Chondrocyte (in vitro differentiated cells): Measurements from ENCODE around the gene EFL1. TPM values are rescaled to one million over a fixed set of nuclear protein-coding genes. Genes with fewer than 3 reads are reported as not detected.
"Not testable (repeated sequence)": the region's sequence is repeated elsewhere in the genome, so short reads cannot be mapped to it uniquely, and the experiment has no call there.

ENCODE experiments used
- DNase-seq: peaks from one replicate; pipeline ENCODE4 v3.0.0; 2021; ENCODE audit warnings: mixed read lengths, low spot score
- H3K27ac Mint-ChIP-seq: one replicate; pipeline ENCODE4 v1.8.0; 2021; ENCODE audit warnings: mild to moderate bottlenecking, moderate library complexity, mixed read lengths; ENCODE audit not compliant: unreplicated experiment
- H3K27me3 Mint-ChIP-seq: 2 replicates; pipeline ENCODE4 v1.8.0; 2021; ENCODE audit warnings: low read depth, mixed read lengths
- H3K36me3 Mint-ChIP-seq: 2 replicates; pipeline ENCODE4 v1.8.0; 2021; ENCODE audit warnings: low read depth, mixed read lengths
- H3K4me1 Mint-ChIP-seq: 2 replicates; pipeline ENCODE4 v1.8.0; 2021; ENCODE audit warnings: low read depth, mild to moderate bottlenecking, mixed read lengths
- H3K4me3 Mint-ChIP-seq: one replicate; pipeline ENCODE4 v1.8.0; 2021; ENCODE audit warnings: mild to moderate bottlenecking, moderate library complexity, mixed read lengths; ENCODE audit not compliant: unreplicated experiment
- H3K9me3 Mint-ChIP-seq: 2 replicates; pipeline ENCODE4 v1.8.0; 2021; ENCODE audit warnings: low read depth, mixed read lengths
- CTCF ChIP-seq: fragments of 200-600 bp; sonication (generic); IDR thresholded peaks from 2 replicates; pipeline ENCODE4 v1.5.0; 2021; ENCODE audit warnings: antibody characterized with exemption, mild to moderate bottlenecking, moderate library complexity
- long read RNA-seq: library from polyadenylated mRNA; stranded (forward); transcript quantifications from one replicate; pipeline ENCODE4 v2.0.0, GENCODE V29; 2021
- total RNA-seq: library from RNA; stranded (reverse); gene quantifications from 3 replicates; pipeline ENCODE4 v1.2.1, GENCODE V29; 2021

Gene EFL1
- total RNA-seq: 15.7 to 19.4 TPM (median 16.6 TPM) in 3 replicates
- long read RNA-seq, transcript EFL1-201 (20 exons, 3,675 nt): major isoform, 34 of 43 reads
- long read RNA-seq, partial matches to known transcripts: 3 of 43 reads
- long read RNA-seq, other reads (novel, unspliced or antisense): 6 of 43 reads

GRCh38 chr15:82262422-82263026, at the start of gene EFL1, which contains the start of gene SAXO2:
EFL1 (minus strand) TSS chr15:82262734; CDS start chr15:82261778, 956 bp downstream.
SAXO2 (plus strand) TSS chr15:82262818; CDS start chr15:82262880, 62 bp downstream.
- H3K9me3 Mint-ChIP-seq: no peaks in the 10 kb centered on the region
- no peaks in the 10 kb centered on the region for H3K27me3 Mint-ChIP-seq
- peak within 1 kb of the TSS; percentile 85 for H3K4me3 Mint-ChIP-seq
- TF ChIP-seq CTCF: no peak
- peaks cover 27% of the 10 kb centered on the region for H3K4me1 Mint-ChIP-seq
- peaks cover 5% of the 10 kb centered on the region for H3K36me3 Mint-ChIP-seq
- DNase-seq: peak; percentile 97
- peak within 1 kb of the TSS; percentile 94 for H3K27ac Mint-ChIP-seq

GRCh38 chr15:82311321-82311720, 48.8 kb upstream of the EFL1 start:
- H3K27me3 Mint-ChIP-seq, H3K4me3 Mint-ChIP-seq, H3K27ac Mint-ChIP-seq, H3K9me3 Mint-ChIP-seq, H3K36me3 Mint-ChIP-seq, H3K4me1 Mint-ChIP-seq: not testable (repeated sequence)
- DNase-seq: peak; percentile 3

GRCh38 chr15:82309802-82310201, 47.3 kb upstream of the EFL1 start:
- TF ChIP-seq CTCF: no peak
- H3K9me3 Mint-ChIP-seq: peaks cover 4% of the 10 kb centered on the region
- no peaks in the 10 kb centered on the region for H3K4me1 Mint-ChIP-seq
- H3K4me3 Mint-ChIP-seq: no peak overlapping the region
- peaks cover 4% of the 10 kb centered on the region for H3K36me3 Mint-ChIP-seq
- H3K27me3 Mint-ChIP-seq: no peaks in the 10 kb centered on the region
- H3K27ac Mint-ChIP-seq: no peak overlapping the region
- DNase-seq: no peak

- Mint-ChIP-seq H3K27ac (no peak overlapping the region), H3K4me3 (no peak overlapping the region), H3K36me3 (peaks cover 4% of the 10 kb centered on the region), H3K4me1 (no peaks in the 10 kb centered on the region), H3K27me3 (no peaks in the 10 kb centered on the region), H3K9me3 (peaks cover 4% of the 10 kb centered on the region)
- no peak for TF ChIP-seq CTCF
- peak; percentile 5 for DNase-seq
Observed at GRCh38 chr15:82307714-82308081, 45.2 kb upstream of the EFL1 start.

- H3K27ac Mint-ChIP-seq: no peak overlapping the region
- no peak overlapping the region for H3K4me3 Mint-ChIP-seq
- H3K4me1 Mint-ChIP-seq: no peaks in the 10 kb centered on the region
- DNase-seq: no peak
- no peak for TF ChIP-seq CTCF
- H3K27me3 Mint-ChIP-seq: no peaks in the 10 kb centered on the region
- H3K36me3 Mint-ChIP-seq: peaks cover 4% of the 10 kb centered on the region
- peaks cover 4% of the 10 kb centered on the region for H3K9me3 Mint-ChIP-seq
Observed at GRCh38 chr15:82306791-82307713, 44.5 kb upstream of the EFL1 start.
